DMS79 treated with DMSO at 0.1 percent for 48 hours (cell line): ENCODE data around the gene SOCS1.
"Not testable (repeated sequence)": the region's sequence is repeated elsewhere in the genome, so short reads cannot be mapped to it uniquely, and the experiment has no call there.

Experiments
- DNase-seq: peaks from one replicate; lab custom pipeline; 2025; lab: John Stamatoyannopoulos, UW

The SOCS1 gene, protein sequence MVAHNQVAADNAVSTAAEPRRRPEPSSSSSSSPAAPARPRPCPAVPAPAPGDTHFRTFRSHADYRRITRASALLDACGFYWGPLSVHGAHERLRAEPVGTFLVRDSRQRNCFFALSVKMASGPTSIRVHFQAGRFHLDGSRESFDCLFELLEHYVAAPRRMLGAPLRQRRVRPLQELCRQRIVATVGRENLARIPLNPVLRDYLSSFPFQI

DNA sequence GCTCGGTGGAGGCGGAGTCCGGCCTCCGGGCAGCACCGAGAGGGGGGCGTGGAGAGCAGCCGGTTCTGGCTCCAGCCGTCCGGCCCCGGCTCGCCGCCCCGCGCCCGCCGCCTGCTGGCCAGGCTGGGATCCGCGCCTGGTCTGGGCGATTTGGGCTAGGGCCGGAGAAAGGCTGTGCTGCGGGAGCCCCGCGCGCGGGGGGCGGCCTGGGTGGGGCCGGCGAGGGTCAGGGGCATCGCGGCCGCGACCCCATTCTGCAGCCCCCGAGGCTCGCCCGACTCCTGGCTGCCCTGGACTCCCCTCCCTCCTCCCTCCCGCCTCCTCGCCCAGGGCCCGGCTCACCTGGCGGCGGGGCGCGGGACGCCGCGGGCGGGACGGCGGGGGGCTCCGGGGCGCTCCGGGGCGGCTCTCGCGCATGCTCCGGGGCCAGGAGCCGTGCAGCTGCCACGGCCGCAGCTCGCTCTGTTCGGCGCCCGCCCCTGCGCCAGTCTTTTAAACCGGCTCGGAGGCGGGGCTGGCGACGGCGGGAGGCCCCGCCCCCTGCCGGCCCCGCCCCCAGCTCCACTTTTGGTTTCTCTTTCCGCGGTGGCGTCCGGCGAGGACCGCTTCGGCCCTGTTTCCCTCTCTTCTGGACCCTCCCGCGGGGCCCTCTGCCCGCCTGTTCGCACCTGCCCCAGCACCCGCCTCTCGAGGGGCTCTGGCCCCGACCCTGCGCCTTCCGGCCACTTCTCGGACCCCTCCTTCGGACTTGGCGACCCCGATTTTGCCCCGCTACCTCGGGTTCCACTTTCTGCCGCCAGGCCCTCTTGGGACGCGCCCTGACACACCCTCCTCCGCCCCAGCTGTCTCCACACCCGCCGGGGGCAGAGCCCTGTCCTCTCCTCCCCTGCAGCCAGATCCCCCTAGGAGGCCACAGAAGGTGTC is at the start of gene SOCS1:
TSS of gene SOCS1 (minus strand) at position 468 of the 924 bp plus-strand sequence. CDS start 726 bp downstream, outside the sequence.
- peak; percentile 63 for DNase-seq

DNA sequence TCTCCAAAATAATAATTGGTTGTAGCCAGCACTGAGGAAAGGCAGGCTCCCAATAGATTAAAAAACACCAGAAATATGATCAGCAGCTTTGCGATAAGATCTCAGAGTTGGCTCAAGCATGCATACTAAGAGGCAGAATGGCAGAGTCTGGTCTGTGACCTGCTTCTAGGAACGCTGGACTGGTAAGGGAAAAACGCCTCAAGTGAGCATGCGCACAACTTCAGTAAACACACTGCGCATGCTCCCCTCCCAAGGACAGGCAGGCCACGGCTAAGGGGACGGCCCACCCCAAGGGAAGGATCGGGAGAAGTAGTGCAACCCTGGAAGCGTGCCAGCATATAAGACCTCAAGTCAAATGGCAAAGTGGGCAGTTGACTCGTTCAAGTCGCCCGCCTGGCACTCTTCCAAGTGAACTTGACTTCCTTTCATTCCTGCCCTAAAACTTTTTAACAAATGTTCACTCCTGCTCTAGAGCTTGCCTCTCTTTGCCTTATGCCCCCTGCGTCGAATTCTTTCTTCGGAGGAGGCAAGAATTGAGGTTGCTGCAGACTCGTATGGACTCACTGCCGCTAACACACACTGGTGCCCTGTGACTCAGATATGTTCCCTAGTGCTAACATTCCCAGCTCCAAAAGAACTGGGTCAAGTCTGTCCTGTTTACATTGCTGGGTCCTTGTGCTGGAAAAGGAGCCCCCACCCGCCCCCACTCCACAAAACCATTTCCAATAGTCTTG is 47.6 kb upstream of the SOCS1 start:
- peak; percentile 96 for DNase-seq

DNA sequence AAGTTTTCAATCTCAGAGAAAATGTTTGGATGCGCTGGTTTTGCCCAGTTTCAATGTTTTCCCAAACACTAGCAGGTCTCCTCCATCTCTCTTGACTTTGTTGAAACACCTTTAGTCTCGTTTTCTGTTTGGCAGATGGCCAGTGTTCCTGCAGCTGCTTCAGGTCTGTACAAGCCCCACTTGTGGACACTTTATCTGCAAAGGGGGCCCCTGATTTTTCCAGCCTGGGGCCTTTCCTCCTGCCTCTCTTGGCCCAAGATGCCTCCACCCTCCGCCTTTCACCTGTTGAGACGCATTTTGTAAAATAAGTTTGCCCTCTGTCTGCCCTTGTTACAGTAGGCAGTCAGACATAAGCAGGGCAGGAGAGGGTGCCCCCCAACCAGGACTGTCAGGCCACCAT is 47.0 kb upstream of the SOCS1 start:
- DNase-seq: peak; percentile 94

DNA sequence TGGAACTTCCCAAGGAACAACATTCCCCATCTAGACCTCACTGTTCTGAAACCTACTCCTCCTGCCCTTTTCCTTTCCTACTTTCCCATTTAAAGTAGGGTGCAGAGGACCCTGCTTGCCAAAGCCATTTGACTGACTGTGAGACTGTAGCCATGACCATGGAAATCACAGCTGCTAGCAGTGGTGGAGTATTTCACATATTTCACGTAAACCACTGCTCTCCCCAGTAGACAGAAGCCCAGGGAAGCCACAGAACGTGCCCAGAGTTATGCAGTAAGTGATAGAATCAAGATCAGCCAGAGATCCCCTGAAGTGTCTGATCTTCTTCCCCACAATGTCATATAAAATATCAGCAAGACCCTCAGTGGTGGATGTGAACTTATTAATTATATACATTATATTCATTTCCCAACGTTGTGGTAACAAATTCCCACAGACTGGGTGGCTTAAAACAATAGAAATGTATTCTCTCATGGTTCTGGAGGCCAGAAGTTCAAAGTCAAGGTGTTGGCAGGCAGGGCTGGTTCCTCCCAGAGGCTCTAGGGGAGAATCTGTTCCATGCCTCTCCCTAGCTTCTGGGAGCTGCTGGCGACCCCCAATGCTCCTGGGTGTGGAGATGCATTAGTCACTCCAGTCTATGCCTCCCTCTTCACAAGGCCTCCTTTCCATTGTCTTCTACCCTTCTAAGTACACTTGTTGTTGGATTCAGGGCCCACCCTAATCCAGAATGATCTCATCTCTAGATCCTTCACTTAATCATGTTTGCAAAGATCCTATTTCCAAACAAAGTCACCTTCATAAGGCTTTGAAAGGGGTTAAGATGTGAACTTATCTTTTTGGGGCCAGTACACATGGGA is 45.9 kb upstream of the SOCS1 start:
- no peak for DNase-seq

DNA sequence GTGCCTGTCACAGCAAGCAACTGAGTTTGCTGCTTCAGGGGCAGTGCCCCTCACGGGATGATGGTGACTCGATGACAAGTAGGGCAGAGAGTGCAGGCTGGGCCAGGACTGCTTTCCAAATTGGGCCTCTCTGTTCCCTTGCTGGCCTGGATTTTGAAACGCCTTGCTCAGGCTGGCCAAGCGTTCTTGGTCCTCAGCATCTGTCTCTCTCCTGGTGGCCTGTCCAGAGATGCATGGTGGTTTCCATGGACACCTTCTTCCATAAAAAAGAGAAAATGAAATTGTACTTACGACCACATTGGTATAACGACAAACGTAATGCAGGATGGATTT is 44.5 kb upstream of the SOCS1 start:
- no peak for DNase-seq

DNA sequence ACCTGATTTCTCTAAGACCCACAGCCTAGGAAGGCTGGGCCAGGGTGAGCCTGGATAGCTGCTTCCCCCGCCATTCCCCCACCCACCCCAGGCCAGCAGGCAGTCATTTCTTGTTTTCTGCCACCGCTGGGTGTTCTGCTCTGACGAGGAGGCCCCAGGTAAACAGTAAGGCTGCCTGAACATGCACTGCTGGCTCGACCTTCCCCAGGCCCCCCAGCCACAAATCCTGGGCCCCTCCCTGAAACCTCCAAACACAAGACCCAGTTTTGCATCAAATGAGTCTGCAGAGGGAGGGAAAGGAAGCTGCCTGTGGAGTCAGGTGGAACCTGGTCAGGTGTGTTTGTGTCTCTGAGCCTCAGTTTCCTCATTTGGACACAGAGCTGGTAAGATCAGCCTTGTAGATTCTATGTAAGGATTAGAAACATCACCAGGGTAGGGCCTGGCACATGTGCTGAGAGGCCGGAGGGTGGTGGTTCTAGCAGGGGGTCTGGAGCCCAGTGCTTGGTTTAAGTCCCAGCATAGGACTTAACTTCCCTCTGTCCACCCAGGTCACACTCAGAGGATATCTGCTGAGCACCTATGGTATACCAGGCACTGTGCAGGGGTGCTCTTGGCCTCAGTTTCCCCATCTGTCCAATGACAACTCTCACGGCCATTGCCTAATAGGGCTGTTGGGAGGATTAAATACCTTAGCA is 44.0 kb upstream of the SOCS1 start:
- DNase-seq: no peak

DNA sequence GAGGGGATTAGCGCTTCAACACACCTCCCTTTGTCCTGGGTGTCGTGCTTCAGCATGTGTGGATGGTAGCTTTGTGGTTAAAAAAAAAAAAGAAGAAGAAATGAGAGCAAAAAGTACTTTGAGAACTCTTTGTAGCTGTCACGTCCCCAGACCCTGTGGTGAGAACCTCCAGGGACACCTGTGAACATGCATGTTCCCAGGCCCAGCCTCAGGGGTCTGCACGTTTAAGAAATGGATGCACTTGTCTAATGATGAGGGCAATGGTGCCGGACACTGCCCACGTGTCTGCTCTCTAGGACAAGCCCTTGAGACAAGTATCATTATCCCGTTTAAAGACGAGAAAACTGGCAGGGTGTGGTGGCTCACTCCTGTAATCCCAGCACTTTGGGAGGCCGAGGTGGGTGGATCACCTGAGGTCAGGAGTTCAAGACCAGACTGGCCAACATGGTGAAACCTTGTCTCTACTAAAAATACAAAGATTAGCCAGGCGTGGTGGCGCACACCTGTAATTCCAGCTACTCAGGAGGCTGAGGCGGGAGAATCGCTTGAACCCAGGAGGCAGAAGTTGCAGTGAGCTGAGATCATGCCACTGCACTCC is 43.0 kb upstream of the SOCS1 start:
- not testable (repeated sequence) for DNase-seq

DNA sequence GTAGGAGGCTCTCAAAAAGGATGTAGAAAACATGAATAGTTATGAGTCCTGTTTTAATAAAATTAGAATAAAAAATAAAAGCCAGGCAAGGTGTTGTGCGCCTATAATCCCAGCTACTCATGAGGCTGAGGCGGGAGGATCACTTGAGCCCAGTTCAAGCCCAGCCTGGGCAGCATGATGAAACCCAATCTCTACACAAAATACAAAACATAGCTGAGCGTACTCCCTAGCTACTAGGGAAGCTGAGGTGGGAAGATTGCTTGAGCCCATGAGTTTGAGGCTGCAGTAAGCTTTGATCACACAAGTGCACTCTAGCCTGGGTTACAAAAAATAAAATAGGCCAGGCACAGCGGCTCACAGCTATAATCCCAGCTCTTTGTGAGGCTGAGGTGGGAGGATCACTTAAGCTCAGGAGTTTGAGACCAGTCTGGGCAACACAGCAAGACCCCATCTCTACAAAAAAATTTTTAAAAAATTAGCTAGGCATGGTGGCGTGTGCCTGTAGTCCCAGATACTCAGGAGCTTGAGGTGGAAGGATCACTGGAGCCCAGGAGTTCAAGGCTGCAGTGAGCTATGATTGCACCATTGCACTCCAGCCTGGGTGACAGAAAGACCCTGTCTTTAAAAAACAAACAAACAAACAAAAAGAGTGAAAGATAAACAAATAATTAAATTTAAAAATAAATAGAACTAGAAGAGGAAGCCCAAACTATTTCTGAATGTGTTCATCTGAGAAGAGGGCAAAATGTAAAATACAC is 42.3 kb upstream of the SOCS1 start:
- no peak for DNase-seq

DNA sequence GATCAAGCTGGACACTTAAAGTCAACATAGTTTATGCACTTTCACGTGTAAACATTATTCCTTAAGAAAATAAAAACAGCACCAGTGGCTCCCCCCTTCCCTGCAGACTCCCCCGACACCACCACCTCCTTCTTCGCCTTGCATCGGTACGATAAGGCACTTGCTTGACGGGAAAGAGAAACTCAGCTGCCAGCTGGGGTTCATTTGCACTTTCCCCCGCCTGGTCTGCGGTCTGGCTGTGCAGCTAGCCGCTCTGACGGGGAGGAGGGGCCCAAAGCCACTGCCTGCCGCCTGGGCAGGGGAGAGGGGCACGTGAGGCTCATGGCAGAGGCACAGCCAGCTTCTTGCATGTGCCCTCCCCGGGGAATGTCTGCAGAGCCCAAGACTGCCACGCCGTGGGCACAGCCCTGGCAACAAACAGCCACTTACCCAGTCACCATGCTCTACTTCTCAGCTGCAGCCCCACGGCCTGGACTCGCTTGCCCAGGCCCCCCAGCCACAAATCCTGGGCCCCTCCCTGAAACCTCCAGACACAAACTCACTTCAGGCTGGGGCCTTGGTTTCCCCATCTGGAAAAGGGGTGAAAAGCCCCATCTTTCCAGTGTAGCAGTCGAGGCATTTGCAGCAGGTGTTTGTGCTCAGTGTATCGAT is 41.6 kb upstream of the SOCS1 start:
- peak; percentile 87 for DNase-seq

DNA sequence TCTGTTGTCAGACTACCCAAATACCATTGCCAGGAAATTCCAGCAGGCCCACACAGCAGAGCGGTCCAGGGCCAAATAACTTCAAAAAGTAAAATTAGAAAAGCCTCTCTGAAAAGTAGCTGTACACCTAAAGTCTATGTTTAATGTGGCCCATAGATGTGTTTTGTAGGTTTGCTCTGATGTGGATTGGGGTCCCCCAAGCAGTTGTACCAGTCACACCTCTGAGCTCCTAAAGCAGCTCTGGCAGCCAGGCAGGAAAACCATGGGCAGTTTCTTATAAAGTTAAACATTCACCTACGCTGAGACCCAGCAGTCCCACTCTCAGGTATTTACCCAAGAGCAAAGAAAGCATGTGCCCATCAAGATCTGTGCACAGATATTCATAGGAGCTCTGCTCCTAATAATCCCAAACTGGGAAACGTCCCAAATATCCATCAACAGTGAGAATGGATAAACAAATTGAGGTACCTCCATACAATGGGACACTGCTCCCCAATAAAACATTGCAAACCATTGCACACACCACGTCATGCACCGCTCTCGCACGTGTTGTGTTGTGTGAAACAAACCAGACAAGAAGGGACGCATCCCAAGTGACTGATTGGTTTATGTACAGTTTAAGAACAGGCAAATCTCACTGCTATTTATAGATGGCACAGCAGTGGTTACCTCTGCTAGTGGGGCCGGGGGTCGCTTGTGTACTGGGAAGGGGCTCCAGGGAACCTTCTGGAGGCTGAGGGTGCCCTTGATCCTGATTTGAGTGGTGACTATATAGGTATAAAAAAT is 40.9 kb upstream of the SOCS1 start:
- DNase-seq: no peak

DNA sequence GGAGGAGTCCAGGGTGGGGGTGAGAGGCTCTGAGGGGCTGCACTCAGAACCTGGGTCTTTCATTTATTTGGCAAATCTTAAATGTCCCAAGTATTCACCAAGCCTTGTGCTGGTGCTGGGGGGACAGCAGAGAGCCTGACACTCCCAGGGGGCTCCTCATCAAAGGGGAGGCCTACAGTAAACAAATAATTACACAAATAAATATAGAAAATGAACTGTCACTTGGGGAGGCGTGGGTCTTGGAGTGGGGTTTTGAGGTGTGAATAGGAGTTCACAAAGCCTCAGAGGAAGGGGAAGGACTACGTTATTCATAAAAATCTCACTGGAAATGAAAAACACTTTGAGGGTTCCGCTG is 40.3 kb upstream of the SOCS1 start:
- DNase-seq: no peak

DNA sequence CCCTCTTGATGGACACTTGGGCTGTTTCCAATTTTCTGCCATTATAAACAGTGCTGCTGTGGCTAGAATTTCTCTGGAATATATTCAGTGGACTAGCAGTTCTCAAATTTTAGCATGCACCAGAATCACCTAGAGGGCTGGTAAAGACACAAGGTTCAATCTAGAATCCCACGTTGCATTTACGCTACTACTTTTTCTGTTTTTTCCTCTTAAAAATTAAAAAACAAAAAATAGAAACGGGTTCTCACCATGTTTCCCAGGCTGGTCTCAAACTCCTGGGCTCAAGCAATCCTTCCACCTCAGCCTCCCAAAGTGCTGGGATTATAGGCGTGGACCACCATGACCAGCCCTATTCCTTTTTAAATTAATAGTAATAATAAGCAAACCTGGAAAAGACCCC is 39.7 kb upstream of the SOCS1 start:
- no peak for DNase-seq

DNA sequence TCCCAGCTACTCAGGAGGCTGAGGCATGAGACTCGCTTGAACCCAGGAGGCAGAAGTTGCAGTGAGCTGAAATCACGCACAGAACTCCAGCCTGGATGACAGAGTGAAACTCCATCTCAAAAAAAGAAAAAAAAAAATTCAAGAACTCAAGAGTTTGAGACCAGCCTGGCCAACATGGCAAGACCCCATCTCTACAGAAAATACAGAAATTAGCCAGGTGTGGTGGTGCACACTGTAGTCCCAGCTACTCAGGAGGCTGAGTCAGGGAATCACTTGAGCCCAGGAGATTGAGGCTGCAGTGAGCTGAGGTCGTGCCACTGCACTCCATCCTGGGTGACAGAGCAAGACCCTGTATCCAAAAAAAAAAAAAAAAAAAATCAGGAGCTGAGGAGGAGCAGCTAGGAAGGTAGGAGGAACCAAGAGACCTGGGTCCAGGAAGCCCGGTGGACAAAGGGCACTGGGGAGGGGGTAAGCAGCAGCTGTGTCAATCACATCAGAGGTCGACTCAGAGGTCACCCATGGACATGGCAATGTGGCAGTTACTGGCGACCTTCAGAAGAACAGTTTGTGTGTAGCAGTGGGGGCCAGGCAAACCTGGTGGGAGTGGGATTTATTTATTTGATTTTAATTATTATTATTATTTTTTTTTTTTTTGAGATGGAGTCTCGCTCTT is 36.2 kb upstream of the SOCS1 start:
- DNase-seq: no peak

DNA sequence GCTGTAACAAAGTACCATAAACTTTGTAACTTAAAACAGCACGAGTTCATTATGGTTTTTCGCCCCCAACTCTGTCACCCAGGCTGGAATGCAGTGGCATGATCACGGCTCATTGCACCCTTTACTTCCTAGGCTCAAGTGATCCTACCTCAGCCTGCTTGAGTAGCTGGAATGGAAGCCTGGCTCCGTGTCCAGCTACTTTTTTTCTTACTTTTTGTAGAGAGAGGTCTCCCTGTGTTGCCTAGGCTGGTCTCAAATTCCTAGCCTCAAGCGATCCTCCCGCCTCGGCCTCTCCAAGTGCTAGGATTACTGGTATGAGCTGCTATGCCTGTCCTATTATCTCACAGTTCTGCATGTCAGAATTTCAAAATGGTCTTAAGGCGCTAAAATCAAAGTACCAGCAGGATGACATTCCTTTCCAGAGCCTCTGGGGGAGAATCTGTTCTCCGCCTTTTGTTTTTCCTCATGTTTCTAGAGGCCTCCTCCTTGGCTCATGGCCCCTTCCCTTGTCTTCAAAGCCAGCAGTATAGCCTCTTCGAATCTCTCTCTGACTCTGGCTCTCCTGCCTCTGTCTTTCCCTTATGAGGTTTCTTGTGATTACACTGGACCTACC is 35.2 kb upstream of the SOCS1 start:
- DNase-seq: no peak

DNA sequence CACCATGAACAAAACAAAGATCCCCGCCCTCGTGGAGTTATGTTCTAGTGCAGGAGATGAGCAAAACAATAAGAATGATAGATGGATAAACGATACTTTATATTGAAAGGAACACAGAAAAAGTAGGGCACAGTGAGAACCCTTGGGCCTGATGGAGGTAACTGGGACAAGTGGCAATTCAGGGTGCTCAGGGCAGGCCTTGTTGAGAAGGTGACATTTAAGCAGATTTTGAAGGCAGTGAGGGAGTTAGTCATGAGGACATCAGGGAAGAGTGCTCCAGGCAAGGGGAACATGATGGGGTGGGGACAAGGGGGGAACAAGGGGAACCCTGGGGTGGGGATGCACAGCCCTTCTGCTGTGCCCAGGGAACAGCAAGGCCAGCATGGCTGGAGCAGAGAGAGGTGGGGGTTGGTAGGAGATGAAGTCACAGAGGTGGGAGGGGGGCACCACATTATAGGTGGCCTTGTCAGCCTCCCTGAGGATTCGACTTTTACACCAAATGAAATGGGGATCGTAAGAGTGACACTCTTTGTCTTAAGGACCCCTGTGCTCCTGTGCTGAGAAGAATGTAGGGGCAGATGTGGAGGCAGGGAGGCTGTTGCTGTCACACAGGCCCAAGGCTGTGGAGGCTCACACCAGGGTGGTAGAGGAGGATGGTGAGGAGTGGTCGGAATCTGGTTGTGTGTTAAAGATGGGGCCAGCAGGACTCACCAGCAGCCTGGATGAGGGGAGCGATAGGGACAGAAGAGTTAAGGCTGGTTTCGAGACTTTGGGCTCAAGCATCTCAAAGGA is 34.3 kb upstream of the SOCS1 start:
- DNase-seq: no peak

DNA sequence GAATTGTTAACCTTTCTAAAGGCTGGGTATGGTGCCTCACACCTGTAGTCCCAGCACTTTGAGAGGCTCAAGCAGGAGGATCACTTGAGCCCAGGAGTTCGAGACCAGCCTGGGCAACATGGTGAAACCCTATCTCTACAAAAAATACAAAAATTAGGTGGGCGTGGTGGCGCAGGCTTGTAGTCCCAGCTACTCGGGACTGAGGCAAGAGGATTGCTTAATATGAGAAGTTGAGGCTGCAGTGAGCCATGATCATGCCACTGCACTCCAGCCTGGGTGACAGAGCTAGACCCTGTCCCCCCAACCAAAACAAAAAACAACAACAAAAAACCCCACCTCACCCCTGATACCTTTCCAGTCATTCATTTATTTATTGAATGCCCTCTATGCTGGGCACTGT is 33.7 kb upstream of the SOCS1 start:
- not testable (repeated sequence) for DNase-seq

DNA sequence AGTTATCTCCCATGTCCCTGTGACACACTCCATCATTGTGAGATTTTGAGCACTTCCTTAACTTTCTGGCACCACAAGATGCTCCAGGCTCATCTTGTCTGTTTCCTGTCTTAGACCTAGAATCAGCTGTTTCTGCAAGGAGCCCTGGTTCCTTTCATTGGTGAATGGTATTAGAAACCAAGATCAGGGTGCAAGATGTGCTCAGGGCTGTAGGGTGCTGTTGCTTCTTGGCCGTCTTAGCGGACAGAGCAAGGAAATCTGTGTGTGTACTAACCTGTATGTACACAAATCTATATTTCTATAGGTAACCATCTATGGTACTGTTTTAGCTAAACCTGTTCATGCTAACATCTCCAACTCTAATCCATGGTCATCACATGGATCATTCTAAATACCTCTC is 33.2 kb upstream of the SOCS1 start:
- DNase-seq: no peak
